ENCODE results near the gene PLAU. TPM values are rescaled to one million over a fixed set of nuclear protein-coding genes. Genes with fewer than 3 reads are reported as not detected.

The PLAU gene
- total and polyA plus RNA-seq, 2 of the 13 experiments (the other 11 are each of a cell fraction or from before 2014, with no cell fraction given), result 0.45 to 11.2 TPM

DNA sequence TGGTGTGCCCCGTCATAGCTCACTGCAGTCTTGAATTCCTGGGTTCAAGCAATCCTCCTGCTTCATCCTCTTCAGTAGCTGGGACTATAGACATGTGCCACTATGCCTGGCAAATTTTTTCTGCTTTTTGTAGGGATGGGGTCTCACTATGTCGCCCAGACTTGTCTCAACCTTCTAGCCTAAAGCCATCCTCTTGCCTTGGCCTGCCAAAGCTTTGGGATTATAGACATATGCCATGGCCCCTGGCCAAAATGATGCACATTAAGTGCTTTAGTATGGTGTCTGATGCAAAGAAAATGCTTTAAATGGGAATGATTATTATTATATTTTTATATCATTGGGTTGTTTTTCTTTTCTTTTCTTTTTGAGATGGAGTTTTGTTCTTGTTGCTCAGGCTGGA, 53.8 kb downstream of the PLAU start:
- FAIRE-seq, result no peak
- WGBS (ENCODE audit: low lambda C conversion rate), result 65% methylated on average over 2 of the region's 2 CpGs
- Histone ChIP-seq H3K9me3 (ENCODE audit: low read length) (no peaks in the 10 kb centered on the region), H3K36me3 (replicated peaks in 1 of 2; ENCODE audit: control insufficient read depth in 1 of 2, insufficient read depth in 2 of 2, low read length in 2 of 2) (no peaks in the 10 kb centered on the region), H3K27me3 (ENCODE audit: control insufficient read depth in 1 of 2, insufficient read depth in 2 of 2, low read length in 2 of 2) (no peaks in the 10 kb centered on the region; a peak in 1 of 5 replicates), H3K4me2 (ENCODE audit: low read depth, low read length) (no peak overlapping the region), H3K4me1 (ENCODE audit: insufficient read depth, low read length) (peaks cover 21% of the 10 kb centered on the region), H2AFZ (ENCODE audit: low read length) (no peak overlapping the region), H3K27ac (ENCODE audit: extremely low read length, insufficient read depth, low read length) (no peak overlapping the region), H3K9ac (ENCODE audit: insufficient read depth, low read depth, low read length) (no peak overlapping the region), H3K79me2 (ENCODE audit: insufficient read depth, low read length) (no peaks in the 10 kb centered on the region), H4K20me1 (ENCODE audit: insufficient read depth, low read length) (no peaks in the 10 kb centered on the region), H3K4me3 (replicated peaks in 1 of 3; ENCODE audit: insufficient read depth in 1 of 3, low read depth in 2 of 3, low read length in 3 of 3) (no peak overlapping the region)
- TF ChIP-seq, protein P1, sequence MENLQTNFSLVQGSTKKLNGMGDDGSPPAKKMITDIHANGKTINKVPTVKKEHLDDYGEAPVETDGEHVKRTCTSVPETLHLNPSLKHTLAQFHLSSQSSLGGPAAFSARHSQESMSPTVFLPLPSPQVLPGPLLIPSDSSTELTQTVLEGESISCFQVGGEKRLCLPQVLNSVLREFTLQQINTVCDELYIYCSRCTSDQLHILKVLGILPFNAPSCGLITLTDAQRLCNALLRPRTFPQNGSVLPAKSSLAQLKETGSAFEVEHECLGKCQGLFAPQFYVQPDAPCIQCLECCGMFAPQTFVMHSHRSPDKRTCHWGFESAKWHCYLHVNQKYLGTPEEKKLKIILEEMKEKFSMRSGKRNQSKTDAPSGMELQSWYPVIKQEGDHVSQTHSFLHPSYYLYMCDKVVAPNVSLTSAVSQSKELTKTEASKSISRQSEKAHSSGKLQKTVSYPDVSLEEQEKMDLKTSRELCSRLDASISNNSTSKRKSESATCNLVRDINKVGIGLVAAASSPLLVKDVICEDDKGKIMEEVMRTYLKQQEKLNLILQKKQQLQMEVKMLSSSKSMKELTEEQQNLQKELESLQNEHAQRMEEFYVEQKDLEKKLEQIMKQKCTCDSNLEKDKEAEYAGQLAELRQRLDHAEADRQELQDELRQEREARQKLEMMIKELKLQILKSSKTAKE (CRISPR knock-in tag; IDR thresholded peaks at IDR 0.05; ENCODE audit: borderline replicate concordance), result no peak
- TF ChIP-seq ARHGAP35 (CRISPR knock-in tag; IDR thresholded peaks at IDR 0.05; ENCODE audit: borderline replicate concordance) (no peak), ZFP1 (CRISPR knock-in tag; IDR thresholded peaks at IDR 0.05) (no peak), ZNF83 (CRISPR knock-in tag; IDR thresholded peaks at IDR 0.05; ENCODE audit: borderline replicate concordance) (no peak), ZNF746 (CRISPR knock-in tag; IDR thresholded peaks at IDR 0.05) (no peak), RXRA (CRISPR knock-in tag; IDR thresholded peaks at IDR 0.05) (no peak)
- TF ChIP-seq, protein P2, sequence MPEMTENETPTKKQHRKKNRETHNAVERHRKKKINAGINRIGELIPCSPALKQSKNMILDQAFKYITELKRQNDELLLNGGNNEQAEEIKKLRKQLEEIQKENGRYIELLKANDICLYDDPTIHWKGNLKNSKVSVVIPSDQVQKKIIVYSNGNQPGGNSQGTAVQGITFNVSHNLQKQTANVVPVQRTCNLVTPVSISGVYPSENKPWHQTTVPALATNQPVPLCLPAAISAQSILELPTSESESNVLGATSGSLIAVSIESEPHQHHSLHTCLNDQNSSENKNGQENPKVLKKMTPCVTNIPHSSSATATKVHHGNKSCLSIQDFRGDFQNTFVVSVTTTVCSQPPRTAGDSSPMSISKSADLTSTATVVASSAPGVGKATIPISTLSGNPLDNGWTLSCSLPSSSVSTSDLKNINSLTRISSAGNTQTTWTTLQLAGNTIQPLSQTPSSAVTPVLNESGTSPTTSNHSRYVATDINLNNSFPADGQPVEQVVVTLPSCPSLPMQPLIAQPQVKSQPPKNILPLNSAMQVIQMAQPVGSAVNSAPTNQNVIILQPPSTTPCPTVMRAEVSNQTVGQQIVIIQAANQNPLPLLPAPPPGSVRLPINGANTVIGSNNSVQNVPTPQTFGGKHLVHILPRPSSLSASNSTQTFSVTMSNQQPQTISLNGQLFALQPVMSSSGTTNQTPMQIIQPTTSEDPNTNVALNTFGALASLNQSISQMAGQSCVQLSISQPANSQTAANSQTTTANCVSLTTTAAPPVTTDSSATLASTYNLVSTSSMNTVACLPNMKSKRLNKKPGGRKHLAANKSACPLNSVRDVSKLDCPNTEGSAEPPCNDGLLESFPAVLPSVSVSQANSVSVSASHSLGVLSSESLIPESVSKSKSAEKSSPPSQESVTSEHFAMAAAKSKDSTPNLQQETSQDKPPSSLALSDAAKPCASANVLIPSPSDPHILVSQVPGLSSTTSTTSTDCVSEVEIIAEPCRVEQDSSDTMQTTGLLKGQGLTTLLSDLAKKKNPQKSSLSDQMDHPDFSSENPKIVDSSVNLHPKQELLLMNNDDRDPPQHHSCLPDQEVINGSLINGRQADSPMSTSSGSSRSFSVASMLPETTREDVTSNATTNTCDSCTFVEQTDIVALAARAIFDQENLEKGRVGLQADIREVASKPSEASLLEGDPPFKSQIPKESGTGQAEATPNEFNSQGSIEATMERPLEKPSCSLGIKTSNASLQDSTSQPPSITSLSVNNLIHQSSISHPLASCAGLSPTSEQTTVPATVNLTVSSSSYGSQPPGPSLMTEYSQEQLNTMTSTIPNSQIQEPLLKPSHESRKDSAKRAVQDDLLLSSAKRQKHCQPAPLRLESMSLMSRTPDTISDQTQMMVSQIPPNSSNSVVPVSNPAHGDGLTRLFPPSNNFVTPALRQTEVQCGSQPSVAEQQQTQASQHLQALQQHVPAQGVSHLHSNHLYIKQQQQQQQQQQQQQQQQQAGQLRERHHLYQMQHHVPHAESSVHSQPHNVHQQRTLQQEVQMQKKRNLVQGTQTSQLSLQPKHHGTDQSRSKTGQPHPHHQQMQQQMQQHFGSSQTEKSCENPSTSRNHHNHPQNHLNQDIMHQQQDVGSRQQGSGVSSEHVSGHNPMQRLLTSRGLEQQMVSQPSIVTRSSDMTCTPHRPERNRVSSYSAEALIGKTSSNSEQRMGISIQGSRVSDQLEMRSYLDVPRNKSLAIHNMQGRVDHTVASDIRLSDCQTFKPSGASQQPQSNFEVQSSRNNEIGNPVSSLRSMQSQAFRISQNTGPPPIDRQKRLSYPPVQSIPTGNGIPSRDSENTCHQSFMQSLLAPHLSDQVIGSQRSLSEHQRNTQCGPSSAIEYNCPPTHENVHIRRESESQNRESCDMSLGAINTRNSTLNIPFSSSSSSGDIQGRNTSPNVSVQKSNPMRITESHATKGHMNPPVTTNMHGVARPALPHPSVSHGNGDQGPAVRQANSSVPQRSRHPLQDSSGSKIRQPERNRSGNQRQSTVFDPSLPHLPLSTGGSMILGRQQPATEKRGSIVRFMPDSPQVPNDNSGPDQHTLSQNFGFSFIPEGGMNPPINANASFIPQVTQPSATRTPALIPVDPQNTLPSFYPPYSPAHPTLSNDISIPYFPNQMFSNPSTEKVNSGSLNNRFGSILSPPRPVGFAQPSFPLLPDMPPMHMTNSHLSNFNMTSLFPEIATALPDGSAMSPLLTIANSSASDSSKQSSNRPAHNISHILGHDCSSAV (CRISPR knock-in tag; IDR thresholded peaks at IDR 0.05; ENCODE audit: borderline replicate concordance), result no peak
- in situ Hi-C loops (cut with HindIII; ENCODE audit: extremely low pct_ligation_motif_present, low pct_unique_long_range_greater_than_20kb), result no loop called here
- no peak for ATAC-seq
- DNase-seq (ENCODE audit: low spot score), result no peak
- intact Hi-C loops (cut with micrococcal nuclease; ENCODE audit: unreplicated experiment), result no loop called here
- ChIA-PET CTCF (ENCODE audit: low intra/inter-chr PET ratio, low total read pairs) (no interaction called here), POLR2A (no interaction called here)
- BruUV-seq (replicated peaks), result no TSS peak
